ENCODE data around the gene PRKCH. TPM values are rescaled to one million over a fixed set of nuclear protein-coding genes. Genes with fewer than 3 reads are reported as not detected.
"Not testable (repeated sequence)": the region's sequence is repeated elsewhere in the genome, so short reads cannot be mapped to it uniquely, and the experiment has no call there.

The PRKCH gene
- total and polyA plus RNA-seq, 4 donors = 1.8 to 77.2 (median 33.6) TPM

- intact Hi-C loops (cut with DNase I) = loop anchor here in 1 of 2 donors (2.0 to 5.0 kb wide), 2 partner anchors 17 to 48 kb away; no protein-coding TSS in a partner anchor
- ATAC-seq (ENCODE audit: low FRiP score) (peak; percentile 73), DNase-seq (peak; percentile 84 to 90)
- Histone ChIP-seq H3K27ac (ENCODE audit: low read depth in 1 of 2, low read length in 2 of 2) (peak overlapping the region; percentile 38 to 62), H3K9me3 (ENCODE audit: control insufficient read depth, low read length) (no peaks in the 10 kb centered on the region), H3K4me1 (ENCODE audit: control insufficient read depth in 1 of 2, insufficient read depth in 2 of 2, low read length in 2 of 2) (peaks cover 0 to 5% of the 10 kb centered on the region in 2 donors), H3K36me3 (ENCODE audit: control insufficient read depth in 1 of 2, insufficient read depth in 2 of 2, low read length in 1 of 2) (no peaks in the 10 kb centered on the region), H3K27me3 (ENCODE audit: control insufficient read depth in 1 of 2, insufficient read depth in 2 of 2, low read length in 1 of 2) (no peaks in the 10 kb centered on the region), H3K4me3 (ENCODE audit: low read length in 2 of 2) (no peak overlapping the region)
- 6 to 8% methylated on average over 16 of the region's 16 CpGs for WGBS, 2 donors
Measured at GRCh38 chr14:61525293-61526011, 204.1 kb downstream of the PRKCH start.

DNA sequence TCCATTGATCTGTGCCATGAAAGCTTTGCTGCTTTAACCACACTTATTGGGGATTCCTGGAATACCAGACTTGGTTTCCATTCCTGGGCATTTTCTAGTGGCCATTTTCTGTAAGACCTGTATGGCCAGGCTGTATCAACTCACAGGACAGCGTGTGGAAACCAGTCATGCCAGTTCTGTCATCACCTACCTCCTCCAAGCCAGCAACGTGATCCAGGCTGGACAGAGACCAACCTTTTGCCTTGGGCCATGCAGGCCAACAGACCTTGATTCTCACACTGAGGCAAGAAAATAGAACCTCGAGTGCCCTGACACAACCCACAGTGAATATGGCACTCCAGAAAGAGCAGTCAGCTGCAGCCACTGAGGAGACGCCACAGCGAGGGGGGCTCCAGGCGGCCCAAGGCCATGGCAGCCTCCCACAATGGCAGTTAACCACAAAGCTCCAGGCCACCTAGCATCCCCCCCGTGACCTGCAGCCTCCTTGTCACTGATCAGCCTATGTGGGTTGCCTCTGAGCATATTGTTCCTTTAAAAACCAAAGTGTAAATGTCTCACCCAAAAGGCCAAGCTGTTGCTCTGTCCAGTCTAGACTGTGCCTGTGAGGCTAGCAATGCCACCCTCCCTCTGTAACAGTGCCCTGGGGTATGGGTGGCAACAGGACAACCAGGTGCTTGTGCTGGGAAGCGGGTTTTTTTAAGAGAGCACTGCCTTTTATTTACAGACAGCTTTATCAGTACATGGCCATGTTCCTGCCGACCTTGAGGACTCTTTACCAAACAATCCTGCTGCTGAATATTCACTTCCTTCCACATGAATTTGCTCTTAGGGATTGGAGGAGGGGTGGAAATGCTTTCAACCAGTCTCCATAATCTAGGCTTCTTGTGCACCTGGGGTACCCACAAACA lies 205.3 kb downstream of the PRKCH start:
- DNase-seq = no peak
- peaks cover 0 to 5% of the 10 kb centered on the region in 2 donors for H3K4me1 ChIP-seq (ENCODE audit: control insufficient read depth in 1 of 2, insufficient read depth in 2 of 2, low read length in 2 of 2)
- intact Hi-C loops (cut with DNase I) = loop anchor here in 1 of 2 donors (5.0 kb wide), 1 partner anchor 49 kb away; no protein-coding TSS in a partner anchor
- peak; percentile 15 for ATAC-seq (ENCODE audit: low FRiP score)
- no peaks in the 10 kb centered on the region for H3K27me3 ChIP-seq (ENCODE audit: control insufficient read depth in 1 of 2, insufficient read depth in 2 of 2, low read length in 1 of 2)
- H3K36me3 ChIP-seq (ENCODE audit: control insufficient read depth in 1 of 2, insufficient read depth in 2 of 2, low read length in 1 of 2) = no peaks in the 10 kb centered on the region
- WGBS, 2 donors = 61% methylated on average over 9 of the region's 9 CpGs
- H3K27ac ChIP-seq (ENCODE audit: low read depth in 1 of 2, low read length in 2 of 2) = peak overlapping the region; percentile 38 to 62
- no peak overlapping the region for H3K4me3 ChIP-seq (ENCODE audit: low read length in 2 of 2)
- H3K9me3 ChIP-seq (ENCODE audit: control insufficient read depth, low read length) = no peaks in the 10 kb centered on the region

- no peaks in the 10 kb centered on the region for H3K36me3 ChIP-seq (ENCODE audit: control insufficient read depth in 1 of 2, insufficient read depth in 2 of 2, low read length in 1 of 2)
- H3K4me3 ChIP-seq (ENCODE audit: low read length in 2 of 2) = no peak overlapping the region
- peaks cover 0 to 5% of the 10 kb centered on the region in 2 donors for H3K4me1 ChIP-seq (ENCODE audit: control insufficient read depth in 1 of 2, insufficient read depth in 2 of 2, low read length in 2 of 2)
- H3K9me3 ChIP-seq (ENCODE audit: control insufficient read depth, low read length) = no peaks in the 10 kb centered on the region
- H3K27me3 ChIP-seq (ENCODE audit: control insufficient read depth in 1 of 2, insufficient read depth in 2 of 2, low read length in 1 of 2) = no peaks in the 10 kb centered on the region
- DNase-seq = peak in 1 of 2 donors; percentile 58
- intact Hi-C loops (cut with DNase I) = loop anchor here in 1 of 2 donors (5.0 kb wide), 1 partner anchor 50 kb away; no protein-coding TSS in a partner anchor
- peak overlapping the region in 1 of 2 donors; percentile 43 for H3K27ac ChIP-seq (ENCODE audit: low read depth in 1 of 2, low read length in 2 of 2)
- ATAC-seq (ENCODE audit: low FRiP score) = no peak
- 49 to 52% methylated on average over 10 of the region's 10 CpGs for WGBS, 2 donors
Measured at GRCh38 chr14:61527325-61528100, 206.1 kb downstream of the PRKCH start.

DNA sequence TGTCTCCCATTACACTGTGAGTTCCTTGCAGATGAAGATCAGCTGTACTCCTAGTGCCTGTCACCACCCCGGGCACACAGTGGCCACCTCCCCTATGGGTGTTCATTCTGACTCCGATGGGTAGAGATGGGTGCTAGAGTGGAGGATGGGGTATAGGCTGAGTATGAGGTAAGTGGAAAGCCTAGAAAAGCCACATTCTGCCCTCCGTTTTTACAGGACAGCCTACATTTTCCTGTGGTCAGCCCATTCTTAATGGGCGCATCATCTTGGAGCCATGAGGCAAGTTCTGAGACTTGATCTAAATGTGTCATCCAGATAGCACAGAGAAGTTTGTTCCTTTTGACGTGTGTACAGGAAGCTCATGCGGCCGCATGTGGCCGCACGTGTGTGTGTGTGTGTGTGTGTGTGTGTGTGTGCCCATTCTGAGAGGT lies 207.2 kb downstream of the PRKCH start:
- no peaks in the 10 kb centered on the region for H3K9me3 ChIP-seq (ENCODE audit: control insufficient read depth, low read length)
- H3K27ac ChIP-seq (ENCODE audit: low read depth in 1 of 2, low read length in 2 of 2) = no peak overlapping the region
- H3K4me1 ChIP-seq (ENCODE audit: control insufficient read depth in 1 of 2, insufficient read depth in 2 of 2, low read length in 2 of 2) = peaks cover 0 to 5% of the 10 kb centered on the region in 2 donors
- ATAC-seq (ENCODE audit: low FRiP score) (no peak), DNase-seq (no peak)
- intact Hi-C loops (cut with DNase I) = loop anchor here in 1 of 2 donors (5.0 kb wide), 1 partner anchor 51 kb away; no protein-coding TSS in a partner anchor
- H3K4me3 ChIP-seq (ENCODE audit: low read length in 2 of 2) = no peak overlapping the region
- H3K27me3 ChIP-seq (ENCODE audit: control insufficient read depth in 1 of 2, insufficient read depth in 2 of 2, low read length in 1 of 2) = no peaks in the 10 kb centered on the region
- H3K36me3 ChIP-seq (ENCODE audit: control insufficient read depth in 1 of 2, insufficient read depth in 2 of 2, low read length in 1 of 2) = no peaks in the 10 kb centered on the region
- WGBS, 2 donors = 65 to 73% methylated on average over 9 of the region's 9 CpGs

- H3K27me3 ChIP-seq (ENCODE audit: control insufficient read depth in 1 of 2, insufficient read depth in 2 of 2, low read length in 1 of 2); H3K36me3 ChIP-seq (ENCODE audit: control insufficient read depth in 1 of 2, insufficient read depth in 2 of 2, low read length in 1 of 2); H3K4me1 ChIP-seq (ENCODE audit: control insufficient read depth in 1 of 2, insufficient read depth in 2 of 2, low read length in 2 of 2); H3K9me3 ChIP-seq (ENCODE audit: control insufficient read depth, low read length); H3K27ac ChIP-seq (ENCODE audit: low read depth in 1 of 2, low read length in 2 of 2); H3K4me3 ChIP-seq (ENCODE audit: low read length in 2 of 2); DNase-seq; ATAC-seq (ENCODE audit: low FRiP score): not testable (repeated sequence)
- intact Hi-C loops (cut with DNase I) = loop anchor here in 1 of 2 donors (5.0 kb wide), 1 partner anchor 52 kb away; no protein-coding TSS in a partner anchor
- WGBS, 2 donors = 96% methylated on average over 3 of the region's 5 CpGs
Measured at GRCh38 chr14:61529360-61529759, 208.0 kb downstream of the PRKCH start.

DNA sequence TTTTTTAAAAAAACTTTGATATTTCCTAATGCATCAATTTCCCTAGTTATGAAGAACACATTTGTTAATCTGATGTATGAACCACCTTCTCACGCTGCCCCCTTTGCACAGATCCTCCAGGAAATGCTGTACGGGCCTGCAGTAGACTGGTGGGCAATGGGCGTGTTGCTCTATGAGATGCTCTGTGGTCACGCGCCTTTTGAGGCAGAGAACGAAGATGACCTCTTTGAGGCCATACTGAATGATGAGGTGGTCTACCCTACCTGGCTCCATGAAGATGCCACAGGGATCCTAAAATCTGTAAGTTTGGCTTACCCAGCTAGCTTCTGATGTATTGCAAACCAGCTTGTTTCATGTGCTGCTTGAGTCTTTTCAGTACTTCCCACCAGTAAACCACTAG lies 208.9 kb downstream of the PRKCH start:
- ATAC-seq (ENCODE audit: low FRiP score) = no peak
- Histone ChIP-seq H3K9me3 (ENCODE audit: control insufficient read depth, low read length) (no peaks in the 10 kb centered on the region), H3K4me1 (ENCODE audit: control insufficient read depth in 1 of 2, insufficient read depth in 2 of 2, low read length in 2 of 2) (no peaks in the 10 kb centered on the region), H3K27ac (ENCODE audit: low read depth in 1 of 2, low read length in 2 of 2) (no peak overlapping the region), H3K27me3 (ENCODE audit: control insufficient read depth in 1 of 2, insufficient read depth in 2 of 2, low read length in 1 of 2) (no peaks in the 10 kb centered on the region), H3K36me3 (ENCODE audit: control insufficient read depth in 1 of 2, insufficient read depth in 2 of 2, low read length in 1 of 2) (no peaks in the 10 kb centered on the region), H3K4me3 (ENCODE audit: low read length in 2 of 2) (no peak overlapping the region)
- no peak for DNase-seq
- 83 to 91% methylated on average over 6 of the region's 6 CpGs for WGBS, 2 donors
- intact Hi-C loops (cut with DNase I) = no loop called here

DNA sequence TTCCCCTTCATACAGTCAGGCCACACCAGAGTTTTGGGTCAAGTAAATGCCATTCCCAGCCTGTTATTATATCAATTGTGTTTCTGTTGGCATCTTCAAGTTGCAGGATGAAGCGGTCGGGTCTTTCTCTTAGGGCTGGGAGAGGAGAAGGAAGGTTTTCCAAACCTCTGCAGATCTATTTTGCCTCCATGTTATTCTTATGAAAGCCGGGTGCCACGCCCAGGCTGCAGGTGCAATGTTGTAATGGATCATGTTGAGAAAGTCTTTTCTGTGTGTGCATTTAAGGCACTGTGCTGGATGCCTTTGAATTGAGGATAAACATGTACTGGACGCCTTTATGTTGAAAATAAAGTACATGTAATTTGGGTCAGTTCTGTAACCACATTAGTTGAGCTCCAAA lies 209.5 kb downstream of the PRKCH start:
- DNase-seq = no peak
- Histone ChIP-seq H3K27ac (ENCODE audit: low read depth in 1 of 2, low read length in 2 of 2) (no peak overlapping the region), H3K4me3 (ENCODE audit: low read length in 2 of 2) (no peak overlapping the region), H3K9me3 (ENCODE audit: control insufficient read depth, low read length) (no peaks in the 10 kb centered on the region), H3K36me3 (ENCODE audit: control insufficient read depth in 1 of 2, insufficient read depth in 2 of 2, low read length in 1 of 2) (no peaks in the 10 kb centered on the region), H3K27me3 (ENCODE audit: control insufficient read depth in 1 of 2, insufficient read depth in 2 of 2, low read length in 1 of 2) (no peaks in the 10 kb centered on the region), H3K4me1 (ENCODE audit: control insufficient read depth in 1 of 2, insufficient read depth in 2 of 2, low read length in 2 of 2) (no peaks in the 10 kb centered on the region)
- 84% methylated on average over 5 of the region's 5 CpGs for WGBS, 2 donors
- ATAC-seq (ENCODE audit: low FRiP score) = no peak
- intact Hi-C loops (cut with DNase I) = no loop called here

DNA sequence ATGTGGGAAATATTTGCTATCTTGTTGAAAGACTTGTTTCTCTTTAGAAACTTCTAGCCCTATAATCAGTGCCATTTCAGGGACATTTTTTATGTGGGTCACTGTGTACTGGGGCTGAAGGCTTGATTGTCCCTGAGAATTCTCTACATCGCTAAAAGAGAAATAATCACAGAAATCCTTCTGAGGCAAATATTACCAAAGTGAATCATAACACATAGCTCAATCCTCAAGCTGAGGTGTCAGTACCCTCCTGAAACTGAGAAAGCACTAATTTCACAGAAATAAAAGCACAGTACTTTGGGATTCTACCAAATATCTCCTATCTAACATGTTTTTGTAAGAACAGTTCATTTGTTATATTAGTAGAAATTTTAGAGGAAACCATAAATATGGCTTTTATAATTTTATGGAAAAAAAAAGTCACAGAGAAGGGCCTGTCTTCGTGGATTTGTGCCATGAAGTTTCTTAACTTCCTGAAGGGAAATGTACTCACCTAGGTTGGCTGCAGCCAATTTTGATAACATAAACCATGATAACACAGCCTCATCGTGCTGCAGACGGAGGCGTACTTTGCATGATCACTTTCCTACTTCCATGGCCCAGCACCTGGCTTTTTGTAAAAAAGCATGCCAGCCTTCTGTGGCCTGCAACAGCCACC lies 210.2 kb downstream of the PRKCH start:
- Histone ChIP-seq H3K4me1 (ENCODE audit: control insufficient read depth in 1 of 2, insufficient read depth in 2 of 2, low read length in 2 of 2) (no peaks in the 10 kb centered on the region), H3K4me3 (ENCODE audit: low read length in 2 of 2) (no peak overlapping the region), H3K27me3 (ENCODE audit: control insufficient read depth in 1 of 2, insufficient read depth in 2 of 2, low read length in 1 of 2) (no peaks in the 10 kb centered on the region), H3K9me3 (ENCODE audit: control insufficient read depth, low read length) (no peaks in the 10 kb centered on the region), H3K36me3 (ENCODE audit: control insufficient read depth in 1 of 2, insufficient read depth in 2 of 2, low read length in 1 of 2) (no peaks in the 10 kb centered on the region), H3K27ac (ENCODE audit: low read depth in 1 of 2, low read length in 2 of 2) (no peak overlapping the region)
- ATAC-seq (ENCODE audit: low FRiP score) (no peak), DNase-seq (no peak)
- intact Hi-C loops (cut with DNase I) = no loop called here
- 61 to 67% methylated on average over 5 of the region's 5 CpGs for WGBS, 2 donors
